Fibroblast of gingiva (primary cell): ENCODE data around the gene JAK1.

Experiments used
- DNase-seq: peaks from one replicate; pipeline ENCODE4 v3.0.0-alpha.2; 2011; ENCODE audit warnings: low read depth

JAK1 gene

DNA sequence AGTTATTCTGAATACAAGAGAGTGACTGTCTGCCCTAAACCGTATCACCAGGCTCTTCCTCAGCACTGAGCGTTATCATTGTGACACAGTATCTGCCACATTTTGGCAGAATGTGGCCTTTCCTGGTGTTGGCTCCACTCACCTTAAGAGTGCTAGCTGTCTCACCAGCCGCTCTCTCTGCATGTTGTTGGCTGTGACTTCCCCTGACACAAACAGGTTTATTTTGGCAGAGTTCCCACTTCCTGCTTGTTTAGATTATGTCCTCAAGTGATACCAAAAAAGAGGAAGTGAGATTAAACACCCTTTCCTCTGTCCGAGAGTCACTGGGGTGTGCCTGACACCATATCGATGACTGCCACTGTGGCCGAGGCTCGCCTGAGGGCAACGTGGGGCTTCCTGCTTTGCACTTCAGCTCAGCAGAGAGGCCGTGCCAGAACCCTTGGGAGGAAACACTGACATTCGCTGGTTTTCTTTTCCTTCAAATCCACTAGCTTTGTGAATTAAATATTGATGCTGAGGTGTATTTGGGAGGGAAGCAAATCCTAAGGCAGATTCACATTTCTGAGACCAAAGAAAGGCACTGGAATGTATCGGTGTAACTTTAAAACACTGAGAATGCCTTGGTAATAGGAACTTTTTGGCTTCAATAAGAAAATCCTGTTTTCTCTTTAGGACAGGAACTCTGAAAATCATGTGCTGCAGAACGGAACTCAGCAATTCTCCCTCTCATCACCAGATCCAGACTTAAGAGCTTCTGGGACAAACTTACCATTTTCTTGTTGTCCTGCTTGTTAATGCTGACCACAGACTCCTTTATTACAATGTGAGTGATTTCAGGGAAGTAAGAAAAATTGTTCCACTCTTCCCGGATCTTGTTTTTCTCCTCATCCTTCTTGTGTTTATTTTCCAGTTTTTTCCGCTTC, 102.1 kb downstream of the JAK1 start:
- no peak for DNase-seq

- DNase-seq, result no peak
These were observed 104.7 kb downstream of the JAK1 start for GRCh38 chr1:64861611-64862010.

GRCh38 chr1:64857347-64857746, 109.0 kb downstream of the JAK1 start:
- DNase-seq, result no peak

DNA sequence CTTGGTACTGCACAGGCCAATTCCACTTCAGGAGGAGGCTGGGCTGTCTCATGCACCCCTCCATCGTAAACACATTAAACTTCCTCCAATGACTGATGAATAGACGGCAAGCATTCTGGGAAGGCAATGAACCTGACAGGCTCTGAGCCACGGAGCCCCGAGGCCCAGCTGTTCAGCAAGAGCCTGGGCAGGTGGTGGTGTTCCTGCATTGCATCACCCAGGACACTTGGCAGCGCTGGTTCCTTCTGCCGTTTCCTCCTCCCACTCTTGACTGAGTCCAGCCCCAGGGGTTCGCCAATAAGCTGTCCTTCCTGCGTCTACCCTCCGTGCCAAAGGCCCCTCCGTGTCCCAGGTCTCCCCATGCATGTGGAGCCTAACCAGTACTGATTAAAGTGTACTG, 109.8 kb downstream of the JAK1 start:
- no peak for DNase-seq

GRCh38 chr1:64855557-64855956, 110.8 kb downstream of the JAK1 start:
- DNase-seq, result no peak

DNA sequence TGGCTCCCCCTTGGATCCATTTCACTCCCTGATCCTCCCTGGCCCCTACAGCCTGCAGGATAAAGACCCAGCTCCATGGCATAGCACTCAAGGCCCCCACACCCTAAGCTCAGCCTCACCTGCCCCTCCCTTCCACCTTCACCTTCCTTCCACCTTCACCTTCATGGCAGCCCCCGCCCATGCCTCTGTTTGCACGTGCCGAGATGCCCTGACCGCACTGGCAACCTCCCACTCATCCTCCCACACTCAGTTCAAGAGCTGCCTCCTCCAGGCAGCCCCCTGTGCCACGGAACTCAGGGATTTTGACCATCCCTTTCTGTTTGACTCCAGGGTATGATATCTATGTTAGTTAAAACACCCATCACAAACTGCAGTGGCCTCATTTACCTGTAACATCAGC, 111.7 kb downstream of the JAK1 start:
- no peak for DNase-seq

- no peak for DNase-seq
These were observed 114.7 kb downstream of the JAK1 start for GRCh38 chr1:64851664-64852063.

DNA sequence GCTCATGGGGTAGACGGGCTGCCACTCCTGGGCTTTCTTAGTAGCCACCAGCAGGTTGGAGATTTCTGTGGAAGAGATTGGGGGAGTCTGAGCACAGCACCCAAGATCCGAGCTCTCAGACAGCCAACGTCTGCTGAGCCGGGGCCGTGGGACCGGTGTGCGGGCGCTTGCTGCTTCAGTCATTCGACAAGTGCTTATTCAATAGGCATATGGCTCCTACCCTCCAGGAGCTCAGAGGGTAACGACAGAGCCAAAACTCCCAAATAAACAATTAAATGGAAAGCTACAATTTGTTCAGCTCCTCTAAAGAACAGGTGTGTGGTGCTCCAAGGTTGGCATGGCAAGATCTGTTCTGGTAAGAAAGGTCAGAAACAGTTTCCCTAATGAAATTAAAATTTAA, 115.5 kb downstream of the JAK1 start:
- DNase-seq, result no peak

DNA sequence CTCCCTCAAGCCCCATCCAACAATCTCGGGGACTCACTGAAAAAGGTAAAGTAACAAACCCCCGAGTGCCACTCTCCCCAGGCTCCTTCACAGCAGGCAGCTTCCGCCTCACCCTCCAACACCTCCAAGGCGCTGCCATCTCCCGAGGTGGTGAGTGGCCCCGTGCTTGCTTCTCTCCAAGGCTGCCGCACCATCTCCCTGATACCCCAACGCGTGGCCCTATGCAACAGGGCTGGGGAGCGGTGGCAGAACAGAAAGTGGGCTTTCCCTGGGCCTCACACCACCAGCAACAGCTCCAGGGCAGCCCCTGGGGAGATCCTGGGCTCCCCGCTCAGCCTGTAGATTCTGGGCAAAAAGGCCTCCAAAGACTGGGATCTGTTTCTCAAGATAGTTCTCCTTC, 116.4 kb downstream of the JAK1 start:
- no peak for DNase-seq

DNA sequence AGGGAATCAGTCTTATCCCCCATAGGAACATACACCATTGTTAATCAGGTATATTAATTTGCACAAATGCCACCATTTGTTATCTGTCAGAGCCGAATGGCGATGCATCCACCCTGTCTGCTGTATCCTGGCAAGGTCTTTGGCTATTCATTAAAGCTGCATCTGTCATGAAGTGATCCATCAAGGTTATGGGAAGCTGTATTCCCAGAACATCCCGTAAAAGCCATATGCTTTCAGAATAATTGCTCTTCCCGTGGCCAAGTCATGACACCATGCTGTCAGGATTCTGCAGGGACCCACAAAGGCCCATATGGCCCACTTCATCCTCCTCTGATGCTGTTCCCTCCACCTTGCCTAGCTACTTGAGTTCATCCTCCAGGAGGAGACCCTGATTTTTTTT, 117.5 kb downstream of the JAK1 start:
- no peak for DNase-seq

- DNase-seq, result no peak
These were observed 118.2 kb downstream of the JAK1 start for GRCh38 chr1:64848136-64848535.

- no peak for DNase-seq
These were observed 118.7 kb downstream of the JAK1 start for GRCh38 chr1:64847666-64848065.

DNA sequence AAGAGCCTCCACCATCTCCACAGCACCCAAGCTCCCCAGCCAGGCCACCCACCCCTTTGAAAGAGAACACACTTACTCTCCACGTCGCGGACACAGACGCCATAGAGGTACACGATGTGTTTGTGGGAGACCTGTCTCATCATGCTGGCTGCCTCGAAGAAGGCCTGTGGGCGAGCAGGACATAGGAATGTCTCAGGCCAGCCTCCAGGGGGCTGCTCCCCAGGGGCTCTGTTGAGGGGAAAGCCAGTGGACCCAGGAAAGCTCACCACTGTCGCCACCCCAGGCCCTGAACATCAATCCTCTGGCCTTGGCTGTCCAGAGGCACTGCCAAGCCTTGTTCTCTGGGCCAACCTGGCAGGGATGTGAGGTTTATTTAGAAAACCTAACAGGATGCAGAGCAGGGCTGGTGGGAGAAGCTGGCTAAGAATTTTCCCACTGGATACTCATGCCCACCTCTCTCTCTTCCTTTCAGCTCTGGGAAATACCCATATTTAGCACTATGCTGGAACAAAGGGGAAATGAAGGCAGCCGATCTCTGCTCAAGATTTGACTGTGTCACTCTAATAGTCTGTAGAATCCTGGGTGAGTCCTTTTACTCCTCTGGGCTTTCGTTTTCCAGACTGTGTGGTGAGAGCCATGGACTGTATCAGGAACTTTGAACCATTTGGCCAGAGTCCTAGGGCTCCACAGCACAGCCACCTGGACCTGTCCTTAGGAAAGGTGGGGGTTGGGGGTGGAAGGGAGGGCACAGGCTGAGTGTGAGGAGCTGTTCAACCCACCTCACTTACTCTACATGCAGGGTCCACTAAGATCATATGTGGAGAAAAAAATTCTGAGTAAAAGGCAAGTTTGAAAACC, 119.5 kb downstream of the JAK1 start:
- no peak for DNase-seq

- no peak for DNase-seq
These were observed 120.4 kb downstream of the JAK1 start for GRCh38 chr1:64845831-64846425.

DNA sequence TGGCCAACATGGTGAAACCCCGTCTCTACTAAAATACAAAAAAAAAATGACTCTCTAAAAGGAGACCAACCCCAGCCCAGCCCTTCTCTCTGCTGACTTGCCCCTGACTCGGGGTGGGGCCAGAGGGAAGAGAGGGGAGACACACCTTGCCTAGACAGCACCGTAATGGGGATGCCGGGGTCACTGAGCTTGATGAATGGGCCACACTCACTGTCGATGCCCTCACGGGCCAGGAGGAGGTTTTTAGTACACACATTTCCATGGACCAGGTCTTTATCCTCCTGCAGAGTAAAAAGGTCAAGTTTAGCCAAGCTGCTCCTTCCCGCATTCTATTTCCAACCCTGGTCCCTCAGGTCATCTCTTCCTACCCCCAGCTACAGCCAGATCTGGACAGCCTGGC, 121.7 kb downstream of the JAK1 start:
- DNase-seq, result no peak

- DNase-seq, result no peak
These were observed 122.2 kb downstream of the JAK1 start for GRCh38 chr1:64844175-64844574.

- DNase-seq, result no peak
These were observed 122.7 kb downstream of the JAK1 start for GRCh38 chr1:64843675-64844074.

DNA sequence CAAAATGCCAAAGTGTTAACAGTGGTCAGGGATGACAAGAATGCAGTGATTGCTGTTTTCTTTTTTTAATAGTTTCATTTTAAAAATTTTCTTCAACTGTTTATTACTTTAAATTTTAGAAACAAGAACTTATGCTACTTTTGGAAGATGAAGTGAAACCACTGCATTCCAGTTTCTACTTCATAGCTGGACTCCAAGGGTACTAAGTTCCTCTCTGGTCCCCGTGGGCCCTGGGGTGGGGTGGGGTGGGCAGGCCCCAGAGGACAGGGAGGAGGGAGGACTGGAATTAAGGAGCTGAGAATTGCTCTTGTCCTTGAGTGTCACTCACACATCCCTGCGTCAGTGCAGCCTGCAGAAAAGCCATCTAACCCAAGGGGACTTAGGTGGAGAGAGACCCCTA, 124.1 kb downstream of the JAK1 start:
- no peak for DNase-seq

GRCh38 chr1:64841330-64842065, 124.9 kb downstream of the JAK1 start:
- DNase-seq, result peak; percentile 29

DNA sequence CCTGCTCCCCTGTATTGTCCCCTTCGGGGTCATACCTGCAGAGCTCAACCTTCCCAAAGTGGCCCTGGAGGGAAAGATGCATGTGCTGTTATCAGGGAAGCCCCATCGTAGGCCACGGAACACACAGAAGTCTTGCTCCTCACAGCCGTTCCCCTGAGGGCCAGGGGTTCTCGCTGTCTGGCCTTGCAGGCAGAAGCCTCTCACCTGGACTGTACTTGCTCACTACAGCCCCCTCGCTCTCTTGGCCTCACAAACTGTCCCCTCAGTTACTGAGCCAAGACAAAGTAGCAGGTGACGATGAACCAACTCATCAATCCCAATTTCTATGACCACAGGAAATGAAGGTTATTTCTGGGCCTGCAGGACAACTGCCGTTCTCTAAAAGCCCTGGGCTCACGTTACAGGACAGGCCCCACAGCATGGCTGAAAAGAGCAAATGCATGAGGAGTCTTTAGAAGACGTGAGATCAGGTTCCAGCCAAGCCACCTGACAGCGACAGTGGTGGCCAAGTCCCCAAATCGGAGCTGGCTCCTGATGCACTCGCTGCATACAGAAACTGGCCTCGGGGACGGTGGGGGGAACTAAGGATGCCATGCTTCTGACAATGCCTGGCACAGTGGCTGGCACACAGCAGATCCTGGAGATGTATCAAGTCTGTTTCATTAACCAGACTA, 126.5 kb downstream of the JAK1 start:
- DNase-seq, result no peak

- no peak for DNase-seq
These were observed 127.1 kb downstream of the JAK1 start for GRCh38 chr1:64839261-64839660.
